ENCODE measurements around the gene KRTAP5-5. TPM values are rescaled to one million over a fixed set of nuclear protein-coding genes. Genes with fewer than 3 reads are reported as not detected.

Gene KRTAP5-5
- total and polyA plus RNA-seq, 2 of the 13 experiments (the other 11 are each of a cell fraction or from before 2014, with no cell fraction given): not detected

DNA sequence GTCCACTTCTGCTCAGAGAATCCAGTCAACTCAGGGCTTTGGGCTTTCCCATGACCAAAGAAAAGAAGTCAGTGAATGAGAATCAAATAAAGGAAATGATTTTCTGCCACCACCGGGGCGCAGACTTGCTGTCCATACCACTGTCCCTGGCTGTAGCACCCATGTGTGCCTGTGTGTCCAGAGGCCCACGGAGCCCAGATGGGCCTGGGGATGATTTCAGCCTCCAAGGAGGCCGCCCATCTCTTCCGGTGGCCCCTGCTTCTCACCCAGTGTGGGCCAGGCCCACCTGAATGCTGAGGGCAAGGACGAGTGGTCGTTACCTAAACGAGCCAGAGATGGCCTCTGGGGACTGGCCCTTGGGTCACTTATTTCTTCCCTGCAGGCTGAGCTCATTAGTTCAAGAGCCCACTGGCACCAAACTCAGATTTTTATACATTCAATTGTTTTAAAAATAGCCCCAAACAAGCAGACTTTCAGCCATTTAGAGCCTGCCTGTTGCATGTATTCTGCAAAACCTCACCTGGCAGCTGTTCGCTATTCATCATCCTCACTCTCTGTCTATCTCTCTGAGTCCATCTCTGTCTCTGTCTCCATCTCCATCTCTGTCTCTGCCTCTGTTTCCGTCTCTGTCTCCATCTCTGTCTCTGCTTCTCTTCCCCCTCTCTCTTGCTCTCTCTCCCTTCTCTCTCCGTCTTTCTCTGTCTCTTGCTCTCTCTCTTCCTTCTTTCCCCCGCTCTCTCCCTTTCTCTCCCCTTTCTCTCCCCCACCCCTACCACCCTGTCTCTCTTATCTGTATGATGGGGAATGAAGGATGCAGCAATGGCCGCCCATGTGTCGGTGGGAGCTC is 24.2 kb downstream of the KRTAP5-5 start (continued):
- no peak; the same call in 1 of the 2 replicates for TF ChIP-seq ZNF430 (CRISPR knock-in tag; IDR thresholded peaks at IDR 0.05)
- TF ChIP-seq EED (CRISPR knock-in tag; IDR thresholded peaks at IDR 0.05): 0 out of 2 replicates have a peak, but pooled peaks have one; percentile 43
- TF ChIP-seq GABPB1 (CRISPR knock-in tag; IDR thresholded peaks at IDR 0.05): no peak
- TF ChIP-seq ZNF546 (CRISPR knock-in tag; conservative IDR thresholded peaks at IDR 0.05): peak; percentile 10; the same call in 1 of the 2 replicates
- no peak for TF ChIP-seq ZNF205 (CRISPR knock-in tag; IDR thresholded peaks at IDR 0.05)
- TF ChIP-seq, protein P1, sequence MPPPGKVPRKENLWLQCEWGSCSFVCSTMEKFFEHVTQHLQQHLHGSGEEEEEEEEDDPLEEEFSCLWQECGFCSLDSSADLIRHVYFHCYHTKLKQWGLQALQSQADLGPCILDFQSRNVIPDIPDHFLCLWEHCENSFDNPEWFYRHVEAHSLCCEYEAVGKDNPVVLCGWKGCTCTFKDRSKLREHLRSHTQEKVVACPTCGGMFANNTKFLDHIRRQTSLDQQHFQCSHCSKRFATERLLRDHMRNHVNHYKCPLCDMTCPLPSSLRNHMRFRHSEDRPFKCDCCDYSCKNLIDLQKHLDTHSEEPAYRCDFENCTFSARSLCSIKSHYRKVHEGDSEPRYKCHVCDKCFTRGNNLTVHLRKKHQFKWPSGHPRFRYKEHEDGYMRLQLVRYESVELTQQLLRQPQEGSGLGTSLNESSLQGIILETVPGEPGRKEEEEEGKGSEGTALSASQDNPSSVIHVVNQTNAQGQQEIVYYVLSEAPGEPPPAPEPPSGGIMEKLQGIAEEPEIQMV (CRISPR knock-in tag; IDR thresholded peaks at IDR 0.05; ENCODE audit: low read depth): 0 out of 2 replicates have a peak, but pooled peaks have one; percentile 32
- no peak for TF ChIP-seq PRMT3 (CRISPR knock-in tag; IDR thresholded peaks at IDR 0.05; ENCODE audit: borderline replicate concordance, low read depth)
- TF ChIP-seq, protein P2, sequence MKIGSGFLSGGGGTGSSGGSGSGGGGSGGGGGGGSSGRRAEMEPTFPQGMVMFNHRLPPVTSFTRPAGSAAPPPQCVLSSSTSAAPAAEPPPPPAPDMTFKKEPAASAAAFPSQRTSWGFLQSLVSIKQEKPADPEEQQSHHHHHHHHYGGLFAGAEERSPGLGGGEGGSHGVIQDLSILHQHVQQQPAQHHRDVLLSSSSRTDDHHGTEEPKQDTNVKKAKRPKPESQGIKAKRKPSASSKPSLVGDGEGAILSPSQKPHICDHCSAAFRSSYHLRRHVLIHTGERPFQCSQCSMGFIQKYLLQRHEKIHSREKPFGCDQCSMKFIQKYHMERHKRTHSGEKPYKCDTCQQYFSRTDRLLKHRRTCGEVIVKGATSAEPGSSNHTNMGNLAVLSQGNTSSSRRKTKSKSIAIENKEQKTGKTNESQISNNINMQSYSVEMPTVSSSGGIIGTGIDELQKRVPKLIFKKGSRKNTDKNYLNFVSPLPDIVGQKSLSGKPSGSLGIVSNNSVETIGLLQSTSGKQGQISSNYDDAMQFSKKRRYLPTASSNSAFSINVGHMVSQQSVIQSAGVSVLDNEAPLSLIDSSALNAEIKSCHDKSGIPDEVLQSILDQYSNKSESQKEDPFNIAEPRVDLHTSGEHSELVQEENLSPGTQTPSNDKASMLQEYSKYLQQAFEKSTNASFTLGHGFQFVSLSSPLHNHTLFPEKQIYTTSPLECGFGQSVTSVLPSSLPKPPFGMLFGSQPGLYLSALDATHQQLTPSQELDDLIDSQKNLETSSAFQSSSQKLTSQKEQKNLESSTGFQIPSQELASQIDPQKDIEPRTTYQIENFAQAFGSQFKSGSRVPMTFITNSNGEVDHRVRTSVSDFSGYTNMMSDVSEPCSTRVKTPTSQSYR (CRISPR knock-in tag; IDR thresholded peaks at IDR 0.05; ENCODE audit: borderline replicate concordance): no peak
- TF ChIP-seq POLR2AphosphoS5 (IDR thresholded peaks at IDR 0.05; ENCODE audit: low read depth, low read length): no peak
- TF ChIP-seq ERF (CRISPR knock-in tag; IDR thresholded peaks at IDR 0.05): no peak
- peak; percentile 59 for TF ChIP-seq MED1 (CRISPR knock-in tag; IDR thresholded peaks at IDR 0.05)
- no peak for TF ChIP-seq POLR2G (IDR thresholded peaks at IDR 0.05; ENCODE audit: low read depth, low read length)
- TF ChIP-seq FOXC1 (CRISPR knock-in tag; IDR thresholded peaks at IDR 0.05; ENCODE audit: borderline replicate concordance): no peak
